Activated naive CD4-positive, alpha-beta T cell treated with anti-CD3 and anti-CD28 coated beads, Interleukin-2, amount 50 U/mL, for 72 hours (primary cell): ENCODE data around the gene SLC24A4. TPM values are rescaled to one million over a fixed set of nuclear protein-coding genes. Genes with fewer than 3 reads are reported as not detected.

Source experiments
- ATAC-seq, 2 donors: fragments of 150-1000 bp; cut with Tn5 transposase; 2 replicates each; pipeline ENCODE4 v1.10.0; 2021; ENCODE audit warnings: mild to moderate bottlenecking in 2 of 2, moderate library complexity in 2 of 2
- DNase-seq, 2 donors: peaks; one replicate each; pipeline ENCODE4 v3.0.0; 2021 to 2022; ENCODE audit warnings: low spot score in 2 of 2
- H3K27ac Mint-ChIP-seq, 2 donors: one replicate each; pipeline ENCODE4 v1.8.0; 2022; ENCODE audit warnings: mild to moderate bottlenecking in 2 of 2, mixed read lengths in 2 of 2
- H3K36me3 Mint-ChIP-seq, 2 donors: one replicate each; pipeline ENCODE4 v1.8.0; 2022; ENCODE audit warnings: mixed read lengths in 2 of 2
- H3K9me3 Mint-ChIP-seq, 2 donors: one replicate each; pipeline ENCODE4 v1.8.0; 2022; ENCODE audit warnings: mixed read lengths in 2 of 2
- total RNA-seq, 2 donors: library from RNA; stranded (reverse); gene quantifications; one replicate each; pipeline ENCODE4 v1.2.3, GENCODE V29; 2022

The SLC24A4 gene
- not detected for total RNA-seq

- ATAC-seq (peak; percentile 33 to 69), DNase-seq (peak in 1 of 2 donors; percentile 19)
- Mint-ChIP-seq H3K9me3 (peaks cover 0 to 4% of the 10 kb centered on the region in 2 donors), H3K36me3 (peaks cover 0 to 9% of the 10 kb centered on the region in 2 donors), H3K27ac (no peak within 1 kb of the TSS)
These were observed at the start of gene SLC24A4 for GRCh38 chr14:92323011-92323915. SLC24A4 (plus strand) TSS chr14:92323165; CDS start chr14:92323831, 666 bp downstream.

DNA sequence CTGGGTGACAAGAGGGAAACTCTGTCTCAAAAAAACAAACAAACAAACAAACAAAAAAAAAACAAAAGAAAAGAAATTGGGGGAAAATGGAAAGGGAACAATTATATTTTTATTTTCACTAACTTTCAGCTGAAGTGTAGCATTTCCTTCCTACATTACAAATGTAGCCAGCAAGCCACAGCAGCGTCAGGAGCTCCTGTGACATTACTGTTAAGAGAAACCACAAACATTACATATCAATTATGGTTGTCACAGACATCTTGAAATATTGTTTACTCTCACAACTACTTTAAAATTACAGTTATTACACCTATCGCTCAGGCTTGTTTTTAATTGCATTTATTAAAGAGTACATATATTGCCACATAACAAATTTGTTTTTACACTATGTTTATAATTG, 49.8 kb upstream of the SLC24A4 start:
- no peak for ATAC-seq
- no peaks in the 10 kb centered on the region for H3K9me3 Mint-ChIP-seq
- no peak overlapping the region for H3K27ac Mint-ChIP-seq
- no peak for DNase-seq
- H3K36me3 Mint-ChIP-seq = no peaks in the 10 kb centered on the region

DNA sequence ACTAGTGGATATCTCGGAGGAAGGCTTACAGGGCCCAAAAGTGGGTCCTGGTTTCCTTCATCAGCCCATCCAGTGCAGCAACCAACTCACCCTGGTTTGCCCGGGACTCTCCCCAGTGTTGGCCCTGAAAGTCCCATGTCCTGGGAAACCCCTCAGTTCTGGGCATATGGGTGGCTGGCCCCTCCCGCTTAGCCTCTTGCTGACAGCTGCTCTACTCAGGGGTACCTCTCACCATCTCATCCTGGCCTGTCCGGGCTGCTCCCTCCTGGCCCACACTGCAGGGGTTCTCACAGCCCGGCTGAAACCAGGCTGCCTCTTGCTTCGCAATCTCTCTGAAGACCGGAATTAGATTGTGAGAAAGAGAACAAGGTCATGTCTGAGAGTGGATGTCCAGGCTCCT, 48.9 kb upstream of the SLC24A4 start:
- DNase-seq = no peak
- Mint-ChIP-seq H3K9me3 (no peaks in the 10 kb centered on the region), H3K36me3 (no peaks in the 10 kb centered on the region), H3K27ac (no peak overlapping the region)
- no peak for ATAC-seq

- Mint-ChIP-seq H3K36me3 (no peaks in the 10 kb centered on the region), H3K9me3 (no peaks in the 10 kb centered on the region), H3K27ac (no peak overlapping the region)
- ATAC-seq = no peak
- DNase-seq = no peak
These were observed 46.9 kb upstream of the SLC24A4 start for GRCh38 chr14:92276074-92276473.

GRCh38 chr14:92277031-92277430, 45.9 kb upstream of the SLC24A4 start:
- Mint-ChIP-seq H3K36me3 (peaks cover 0 to 8% of the 10 kb centered on the region in 2 donors), H3K27ac (no peak overlapping the region), H3K9me3 (peaks cover 0 to 4% of the 10 kb centered on the region in 2 donors)
- ATAC-seq (no peak), DNase-seq (no peak)

DNA sequence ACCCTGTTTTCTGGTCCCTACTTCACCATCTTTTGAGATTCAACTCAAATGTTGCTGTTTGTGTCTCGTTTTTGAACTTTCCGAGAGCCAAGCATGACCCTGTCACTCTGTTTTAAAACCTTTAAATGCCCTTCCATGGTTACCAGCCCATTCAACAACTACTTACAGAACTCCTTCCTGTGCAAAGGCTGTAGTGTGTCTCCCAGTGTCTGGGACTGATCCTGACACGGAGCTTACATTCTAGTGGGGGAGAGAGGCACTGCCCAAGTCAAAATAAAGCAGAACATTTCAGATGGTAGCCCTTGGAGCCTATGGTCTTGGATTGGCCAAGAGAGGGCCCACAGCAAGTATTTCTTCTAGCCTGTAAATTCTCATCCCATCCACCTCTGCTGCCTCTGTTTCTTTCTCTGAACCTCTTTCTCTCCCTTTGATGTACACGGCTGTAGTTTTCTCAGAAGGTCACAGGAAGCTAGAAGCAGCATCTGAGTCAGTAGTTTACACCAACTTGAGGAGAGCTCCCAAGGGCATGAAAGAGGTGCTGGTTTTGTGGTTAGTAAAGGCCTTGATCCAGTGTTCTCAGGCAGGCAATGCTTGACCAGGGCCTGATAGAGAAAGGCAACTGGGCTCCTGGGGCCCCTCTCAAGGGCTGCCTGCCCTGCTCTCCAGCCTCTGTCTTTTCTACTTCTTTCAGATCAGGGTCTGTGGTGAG, 42.3 kb upstream of the SLC24A4 start:
- H3K36me3 Mint-ChIP-seq = peaks cover 0 to 9% of the 10 kb centered on the region in 2 donors
- H3K9me3 Mint-ChIP-seq = peaks cover 0 to 4% of the 10 kb centered on the region in 2 donors
- peak overlapping the region; percentile 73 for H3K27ac Mint-ChIP-seq
- DNase-seq = no peak
- ATAC-seq = peak; percentile 88 to 97

DNA sequence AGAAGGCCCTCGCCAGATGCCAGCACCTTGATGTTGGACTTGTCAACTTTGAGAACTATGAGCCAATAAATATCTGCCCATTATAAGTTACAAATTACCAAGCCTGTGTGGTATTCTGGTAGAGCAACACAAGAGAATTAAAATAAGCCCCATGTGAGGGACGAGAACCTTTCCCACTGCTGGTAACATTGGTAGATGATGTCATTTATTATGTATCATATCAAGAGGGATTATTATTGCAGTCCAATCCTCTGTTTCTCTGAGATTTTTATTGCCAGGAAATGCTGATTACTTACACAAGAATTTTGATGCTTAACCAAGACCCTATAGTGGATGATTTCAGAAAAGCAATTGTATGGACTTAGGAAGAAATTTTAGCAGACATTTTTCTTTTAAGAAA, 40.3 kb upstream of the SLC24A4 start:
- DNase-seq (no peak), ATAC-seq (no peak)
- H3K27ac Mint-ChIP-seq = no peak overlapping the region
- H3K36me3 Mint-ChIP-seq = peaks cover 0 to 9% of the 10 kb centered on the region in 2 donors
- H3K9me3 Mint-ChIP-seq = peaks cover 0 to 4% of the 10 kb centered on the region in 2 donors

- ATAC-seq (no peak), DNase-seq (no peak)
- Mint-ChIP-seq H3K9me3 (peaks cover 0 to 4% of the 10 kb centered on the region in 2 donors), H3K36me3 (peaks cover 0 to 9% of the 10 kb centered on the region in 2 donors), H3K27ac (no peak overlapping the region)
These were observed 37.7 kb upstream of the SLC24A4 start for GRCh38 chr14:92285311-92285710.

DNA sequence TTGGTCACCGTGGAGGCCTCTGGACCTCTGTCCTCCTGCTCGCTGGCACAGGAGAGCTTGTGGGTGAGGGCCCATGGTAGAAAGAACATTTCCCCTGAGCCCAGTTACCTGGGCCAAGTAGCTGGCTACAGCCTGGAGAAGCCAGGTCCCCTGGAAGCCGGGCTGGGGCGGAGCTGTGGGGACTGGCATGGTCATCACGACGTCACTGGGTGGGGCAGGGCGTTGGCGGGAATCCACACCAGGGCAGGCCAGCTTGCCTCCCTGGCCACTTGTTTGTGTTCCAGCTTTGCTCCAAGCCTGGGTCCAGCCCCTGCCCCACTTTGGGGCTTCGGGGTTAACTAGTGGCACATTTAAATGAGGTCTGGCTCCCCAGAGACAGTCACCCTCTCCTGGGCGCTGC, 35.0 kb upstream of the SLC24A4 start:
- H3K9me3 Mint-ChIP-seq = no peaks in the 10 kb centered on the region
- DNase-seq (no peak), ATAC-seq (no peak)
- no peak overlapping the region for H3K27ac Mint-ChIP-seq
- no peaks in the 10 kb centered on the region for H3K36me3 Mint-ChIP-seq

DNA sequence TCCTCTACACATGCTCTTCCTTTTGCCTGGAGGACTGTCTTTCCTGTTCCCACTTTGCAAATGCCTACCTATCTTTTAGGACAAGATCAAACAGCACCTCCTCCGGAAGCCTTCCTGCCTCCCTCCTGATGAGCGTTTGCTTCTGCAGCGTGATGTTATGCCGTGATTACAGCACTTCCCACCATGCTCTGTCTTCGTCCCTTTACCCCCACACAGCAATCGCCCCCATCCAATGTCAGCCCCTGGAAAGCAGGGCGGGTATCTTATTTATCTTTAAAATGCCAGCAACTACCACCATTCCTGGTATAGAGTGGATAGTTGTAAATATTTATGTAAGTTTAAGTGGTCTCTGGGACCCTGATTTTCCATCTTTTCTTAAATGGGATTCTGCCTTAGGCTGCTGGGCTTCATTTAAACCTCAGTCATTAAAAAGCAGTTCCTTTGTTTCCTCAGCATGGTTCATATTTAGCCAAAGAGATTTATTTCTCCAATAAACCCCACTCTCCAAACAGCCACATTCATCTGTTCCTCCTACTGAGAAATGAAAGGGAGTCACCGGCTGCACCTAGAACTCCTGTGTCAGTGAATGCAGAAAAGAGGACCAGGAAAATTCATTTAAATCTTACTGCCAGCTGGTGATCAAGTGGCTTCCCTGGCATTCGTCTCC, 33.8 kb upstream of the SLC24A4 start:
- ATAC-seq = no peak
- no peak for DNase-seq
- no peaks in the 10 kb centered on the region for H3K9me3 Mint-ChIP-seq
- H3K27ac Mint-ChIP-seq = no peak overlapping the region
- H3K36me3 Mint-ChIP-seq = no peaks in the 10 kb centered on the region

DNA sequence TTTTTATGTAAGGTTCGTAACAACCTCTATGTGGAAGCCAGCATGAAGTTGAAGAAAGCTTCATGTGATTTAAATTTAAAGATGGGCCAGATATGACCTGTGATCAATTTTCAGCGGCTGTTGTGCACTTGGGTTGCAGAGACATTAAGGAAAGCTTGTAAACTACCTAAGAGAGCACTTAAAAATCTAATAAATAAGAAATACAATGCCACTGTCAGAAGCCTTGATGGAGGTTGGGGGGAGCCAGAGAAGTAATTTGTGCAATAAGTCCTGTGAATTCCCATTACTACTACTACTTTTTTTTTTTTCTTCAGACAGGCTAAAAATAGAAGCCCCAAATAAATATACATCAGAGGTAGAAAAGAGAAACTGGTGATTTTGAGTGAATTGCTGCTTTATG, 30.3 kb upstream of the SLC24A4 start:
- Mint-ChIP-seq H3K9me3 (no peaks in the 10 kb centered on the region), H3K36me3 (no peaks in the 10 kb centered on the region), H3K27ac (no peak overlapping the region)
- DNase-seq = no peak
- no peak for ATAC-seq

GRCh38 chr14:92294506-92294905, 28.5 kb upstream of the SLC24A4 start:
- no peaks in the 10 kb centered on the region for H3K36me3 Mint-ChIP-seq
- no peaks in the 10 kb centered on the region for H3K9me3 Mint-ChIP-seq
- no peak for ATAC-seq
- DNase-seq = no peak
- no peak overlapping the region for H3K27ac Mint-ChIP-seq

GRCh38 chr14:92297818-92298595, 25.0 kb upstream of the SLC24A4 start:
- DNase-seq (no peak), ATAC-seq (no peak)
- Mint-ChIP-seq H3K9me3 (no peaks in the 10 kb centered on the region), H3K36me3 (no peaks in the 10 kb centered on the region), H3K27ac (no peak overlapping the region)

GRCh38 chr14:92302481-92302880, 20.5 kb upstream of the SLC24A4 start:
- Mint-ChIP-seq H3K36me3 (peaks cover 0 to 3% of the 10 kb centered on the region in 2 donors), H3K27ac (no peak overlapping the region), H3K9me3 (peaks cover 0 to 3% of the 10 kb centered on the region in 2 donors)
- ATAC-seq = no peak
- no peak for DNase-seq

DNA sequence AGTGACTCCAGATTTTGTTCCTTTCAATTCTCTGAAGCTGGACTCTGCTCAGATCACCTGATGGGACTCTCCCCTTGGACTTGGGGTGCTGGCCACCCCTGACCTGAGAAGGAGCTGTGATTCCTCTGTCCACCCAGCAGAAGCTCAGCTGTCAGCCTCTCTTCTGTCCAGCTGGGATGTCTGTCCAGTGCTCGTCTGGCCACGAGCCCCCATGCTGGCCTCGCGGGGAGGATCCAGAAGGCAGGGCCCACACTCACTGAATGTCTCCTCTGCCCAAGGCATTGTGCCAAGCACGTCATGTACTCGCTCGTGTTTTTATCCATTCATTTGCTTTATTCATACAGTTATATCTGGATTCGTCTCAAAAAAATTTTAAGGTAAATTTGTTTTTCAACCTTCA, 14.2 kb upstream of the SLC24A4 start:
- DNase-seq (no peak), ATAC-seq (no peak)
- Mint-ChIP-seq H3K36me3 (peaks cover 0 to 6% of the 10 kb centered on the region in 2 donors), H3K9me3 (peaks cover 4 to 5% of the 10 kb centered on the region in 2 donors), H3K27ac (no peak overlapping the region)

- H3K27ac Mint-ChIP-seq = no peak overlapping the region
- ATAC-seq (no peak), DNase-seq (no peak)
- H3K9me3 Mint-ChIP-seq = peaks cover 4 to 5% of the 10 kb centered on the region in 2 donors
- H3K36me3 Mint-ChIP-seq = peaks cover 0 to 6% of the 10 kb centered on the region in 2 donors
These were observed 12.9 kb upstream of the SLC24A4 start for GRCh38 chr14:92309968-92310530.
